Measurements from ENCODE around the gene DRD3.
A peak's percentile ranks its signal among the peaks of the same experiment; 100 is the strongest.

DRD3 gene

GRCh38 chr3:114178770-114179368 is at the start of gene DRD3:
Gene DRD3, minus strand, starts transcription at chr3:114179052. Its CDS starts 7,060 bp downstream, at chr3:114171992.
- peak; percentile 26 for DNase-seq

DNA sequence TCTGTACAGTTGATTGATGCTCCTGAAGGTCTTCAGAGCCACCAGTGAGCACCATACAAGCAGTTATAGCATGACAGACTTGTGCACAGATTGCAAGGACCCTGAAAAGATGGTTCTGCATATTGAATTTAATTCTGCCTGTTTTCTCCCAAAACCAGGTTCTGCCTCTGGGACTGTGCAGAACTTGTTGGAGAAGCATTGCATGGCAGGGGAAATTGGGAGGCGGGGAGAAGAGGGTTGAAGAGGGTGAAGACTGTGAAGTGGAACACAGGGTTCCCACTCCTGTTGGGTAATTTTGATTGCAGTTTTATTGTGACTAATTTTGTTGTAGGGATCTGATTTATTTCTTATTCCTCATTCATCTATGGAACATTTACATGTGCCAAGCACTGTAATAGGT is 48.2 kb upstream of the DRD3 start:
- DNase-seq: no peak

DNA sequence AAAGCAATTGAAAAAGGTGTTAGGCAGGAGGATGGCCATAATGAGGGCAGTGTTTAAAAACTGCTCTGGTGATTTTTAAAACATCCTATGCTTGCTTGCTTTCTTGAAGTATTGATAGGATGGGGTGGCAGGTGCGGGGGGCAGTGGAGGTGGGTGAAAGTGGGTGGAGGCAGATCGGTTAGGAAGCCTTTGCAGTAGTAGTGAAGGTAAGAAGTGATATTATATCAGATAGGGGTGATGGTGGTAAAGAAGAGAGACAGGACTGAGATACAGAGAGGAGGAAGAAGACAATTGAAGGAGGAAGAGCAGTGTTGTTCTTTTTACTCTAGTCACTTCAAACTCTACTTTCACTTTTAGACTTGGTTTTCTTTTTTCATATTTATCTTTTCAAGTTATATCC is 47.5 kb upstream of the DRD3 start:
- DNase-seq: no peak

- DNase-seq: no peak
Observed at GRCh38 chr3:114223143-114223542, 44.3 kb upstream of the DRD3 start.

DNA sequence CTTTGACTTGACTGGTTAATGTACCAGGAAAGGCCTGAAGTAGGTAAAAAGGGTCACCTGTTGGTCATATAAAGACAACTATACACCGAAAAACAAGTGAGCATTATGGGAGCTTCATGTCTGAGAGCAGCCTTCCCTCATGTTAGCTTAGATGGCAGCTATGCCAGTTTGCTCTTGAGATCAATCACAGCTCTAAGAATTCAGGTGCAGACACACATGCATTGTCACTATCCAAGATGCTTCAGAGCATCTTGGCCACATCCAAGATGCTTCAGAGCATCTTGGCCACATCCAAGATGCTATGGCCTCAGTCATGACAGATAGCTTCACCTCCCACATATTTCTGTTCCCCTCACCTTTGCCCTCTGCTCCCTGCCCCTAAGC is 43.0 kb upstream of the DRD3 start:
- DNase-seq: no peak

DNA sequence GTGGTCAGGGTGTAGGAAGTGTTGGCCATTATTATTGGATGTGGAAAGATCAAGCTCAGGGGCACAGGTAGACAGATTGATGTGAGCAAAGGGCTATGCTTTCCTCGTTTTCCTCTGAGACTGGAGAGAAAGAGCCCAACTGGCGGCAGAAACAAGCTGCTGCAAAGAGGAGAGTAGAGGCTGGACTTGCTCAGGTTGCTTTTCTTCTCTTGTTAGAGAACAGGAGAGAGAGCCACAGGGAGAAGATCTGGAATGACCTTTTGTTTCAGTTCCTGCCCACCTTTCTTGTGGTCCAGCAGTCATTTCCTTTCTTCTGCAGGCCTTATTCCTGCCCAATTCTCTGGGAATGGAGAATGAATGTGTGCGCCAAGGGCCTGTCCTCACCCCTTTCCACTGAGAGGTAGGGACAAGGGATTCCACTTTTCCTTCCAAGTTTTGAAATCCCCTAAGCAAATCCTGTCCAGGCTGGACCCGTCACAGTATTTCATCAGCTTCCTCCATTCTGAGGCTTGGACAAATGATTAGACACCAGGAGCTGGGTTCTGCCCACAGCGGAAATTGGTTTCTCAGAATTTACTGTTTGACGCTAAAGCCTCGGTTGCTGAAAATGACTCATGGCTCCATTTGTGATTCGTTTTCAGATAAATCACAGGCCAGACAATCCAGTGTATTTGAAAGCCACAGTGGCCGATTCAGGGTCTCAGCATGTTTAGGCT is 42.5 kb upstream of the DRD3 start:
- no peak for DNase-seq

GRCh38 chr3:114219741-114220140 is 40.9 kb upstream of the DRD3 start:
- DNase-seq: no peak

DNA sequence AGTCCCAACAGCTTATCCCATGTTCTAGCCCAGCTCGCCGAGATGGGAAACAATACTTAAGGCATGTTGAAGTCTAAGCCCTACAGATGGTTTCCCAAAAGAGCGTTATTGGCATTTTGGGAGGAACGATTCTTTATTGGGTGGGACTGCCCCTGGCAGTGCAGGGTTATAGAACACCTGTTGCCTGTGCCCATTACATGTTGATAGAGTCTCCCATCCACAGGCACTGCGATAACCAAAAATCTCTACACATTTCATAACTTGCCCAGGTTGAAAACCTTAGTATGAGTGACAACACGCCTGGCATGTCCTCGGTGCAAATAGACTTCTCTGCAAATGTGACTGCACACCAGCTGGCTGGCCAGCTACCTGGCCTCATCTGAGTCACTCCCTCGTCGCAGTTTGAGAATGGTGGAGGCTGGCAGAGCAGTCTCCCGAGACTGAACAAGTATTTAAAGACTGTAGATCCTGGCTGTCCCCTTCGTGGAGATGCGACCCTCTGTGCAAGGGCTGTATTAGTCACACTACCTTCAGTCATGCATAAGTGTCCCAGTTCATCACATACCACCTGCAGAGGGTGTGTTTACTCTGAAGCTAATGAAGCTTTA is 39.8 kb upstream of the DRD3 start:
- no peak for DNase-seq

GRCh38 chr3:114218006-114218405 is 39.2 kb upstream of the DRD3 start:
- no peak for DNase-seq

GRCh38 chr3:114217266-114217665 is 38.4 kb upstream of the DRD3 start:
- no peak for DNase-seq

DNA sequence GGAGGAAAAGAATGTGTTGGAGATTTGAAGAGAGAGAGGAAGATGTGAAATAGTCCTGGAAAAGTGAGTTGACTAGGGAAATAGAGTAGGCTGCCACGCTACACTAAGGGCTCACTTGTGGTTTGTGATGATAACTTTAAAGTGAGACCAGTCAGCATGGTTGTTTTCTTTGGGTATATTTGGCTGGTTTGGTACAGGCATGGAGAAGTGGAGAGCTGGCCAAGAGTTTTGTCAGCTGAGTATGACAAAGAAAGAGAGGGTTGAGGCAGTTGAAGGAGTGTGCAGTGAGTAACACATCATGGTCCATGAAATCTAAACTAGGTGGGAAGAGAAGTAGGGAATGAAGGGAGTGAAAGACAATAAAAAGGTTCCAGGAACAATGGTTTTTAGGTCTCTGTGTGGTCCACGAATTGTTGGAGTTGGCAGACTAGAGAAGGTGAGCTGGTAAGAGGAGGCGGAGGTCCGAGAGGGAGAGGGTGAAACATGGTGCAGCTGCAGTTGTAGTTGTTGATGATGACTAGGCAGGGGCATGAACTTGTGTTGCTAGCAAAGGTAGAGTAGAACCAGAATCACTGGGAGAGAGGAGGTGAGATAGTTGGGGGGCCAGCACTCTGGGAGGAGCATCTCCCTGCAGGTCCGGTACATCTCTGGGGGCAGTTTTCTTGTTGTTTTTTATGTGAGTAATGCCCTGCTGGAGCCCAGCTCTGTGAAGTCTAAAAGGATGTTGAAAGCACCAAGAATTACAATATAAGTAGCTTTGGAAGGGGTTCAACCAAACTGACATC is 37.5 kb upstream of the DRD3 start:
- no peak for DNase-seq

DNA sequence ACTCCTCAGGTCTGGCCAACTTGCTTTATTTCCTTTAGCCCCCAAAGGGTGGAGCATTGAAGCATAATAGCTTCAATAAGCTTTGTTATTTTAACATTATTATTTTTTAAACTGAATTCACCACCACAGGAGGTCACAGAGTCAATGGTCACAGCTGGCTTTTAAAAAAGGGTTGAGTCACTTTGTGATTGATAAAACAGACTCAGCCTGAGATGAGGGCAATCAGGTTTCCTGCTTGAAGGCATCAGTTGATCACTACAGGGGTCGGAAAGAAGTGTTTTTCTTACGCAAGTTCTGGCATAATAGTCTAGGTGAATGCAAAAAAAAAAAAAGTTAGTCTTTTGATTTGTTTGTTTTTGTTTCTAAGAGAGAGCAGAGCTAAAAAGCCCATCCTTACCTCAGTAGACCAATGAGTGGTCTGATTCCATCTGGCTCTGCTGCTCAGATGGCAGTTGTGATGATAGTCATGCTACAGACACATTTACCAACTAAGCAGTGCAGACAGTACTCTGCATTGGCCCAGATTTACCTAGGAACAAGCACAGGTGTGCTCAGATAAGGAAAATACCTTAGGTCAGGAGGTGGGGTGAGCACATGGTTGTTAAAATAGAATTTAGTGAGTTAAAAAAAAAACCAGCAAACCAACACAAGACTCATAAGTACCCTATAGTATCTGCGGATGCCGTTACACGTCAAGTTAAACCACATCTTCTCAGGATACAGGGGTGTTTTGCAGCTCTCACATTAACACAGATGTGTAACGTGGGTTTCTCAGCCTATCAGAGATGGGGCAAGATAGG is 35.9 kb upstream of the DRD3 start:
- no peak for DNase-seq

DNA sequence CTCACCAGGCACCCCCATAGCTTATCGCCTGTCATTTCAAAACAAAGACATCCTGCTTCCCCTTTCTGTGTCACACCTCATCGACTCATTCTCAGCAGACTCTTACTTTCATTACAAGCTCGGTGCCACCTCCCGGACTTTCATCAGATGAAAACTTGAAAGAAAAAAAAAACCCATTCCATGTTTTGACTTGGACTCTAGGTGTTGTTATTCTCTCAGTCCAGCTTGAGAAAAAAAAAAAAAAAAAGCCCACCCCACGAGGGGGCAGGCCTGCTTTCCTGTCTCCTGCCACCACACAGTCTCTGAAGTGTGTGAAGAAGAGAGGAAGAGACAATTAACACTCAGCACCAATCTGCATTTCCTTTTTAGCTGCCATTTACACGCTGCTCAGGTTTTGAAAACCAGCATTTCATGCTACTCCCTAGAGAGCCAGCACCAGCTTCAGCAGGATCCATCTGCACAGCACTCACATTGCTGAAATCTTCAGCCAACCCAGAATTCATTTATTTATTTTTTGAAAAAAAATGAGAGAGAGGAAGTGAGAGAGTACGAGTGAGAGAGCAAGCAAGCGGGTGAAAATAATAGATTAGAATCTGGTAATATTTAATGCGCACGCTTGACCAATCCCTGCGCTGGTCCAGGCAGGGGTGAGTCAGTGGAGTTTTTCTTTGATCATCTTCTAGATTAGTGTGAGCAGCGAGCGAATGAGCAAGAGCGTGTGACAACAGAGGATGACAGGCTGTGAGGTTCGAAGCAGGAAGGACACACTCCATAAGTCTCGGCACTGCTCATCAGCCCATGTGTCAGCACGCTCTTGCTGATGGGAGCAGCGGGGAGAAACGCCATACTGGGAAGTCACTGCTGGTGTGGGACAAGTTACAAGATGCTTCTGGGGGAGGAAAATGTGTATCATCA is 35.0 kb upstream of the DRD3 start:
- DNase-seq: peak; percentile 77

- no peak for DNase-seq
Observed at GRCh38 chr3:114213292-114213626, 34.4 kb upstream of the DRD3 start.

DNA sequence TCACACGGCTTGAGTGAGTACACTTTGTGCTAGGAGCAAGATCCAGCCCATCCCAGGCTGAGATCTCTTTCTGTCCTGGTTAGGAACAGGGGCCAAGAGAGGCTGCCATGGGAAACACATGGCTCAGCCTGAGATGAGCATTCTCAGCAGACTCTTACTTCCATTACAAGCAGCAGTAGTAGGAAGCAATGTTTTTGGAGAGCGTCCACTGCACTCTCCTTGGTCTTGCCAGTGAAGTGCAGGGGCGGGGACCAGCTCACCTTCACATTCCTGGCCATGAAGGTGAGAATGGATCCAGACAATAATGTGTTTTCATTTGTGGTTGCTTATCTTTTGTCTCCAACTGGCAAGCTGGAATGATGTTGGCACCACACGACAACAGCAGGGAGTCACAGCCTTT is 33.8 kb upstream of the DRD3 start:
- DNase-seq: no peak

GRCh38 chr3:114207768-114208167 is 28.9 kb upstream of the DRD3 start:
- DNase-seq: no peak

GRCh38 chr3:114206342-114206741 is 27.5 kb upstream of the DRD3 start:
- DNase-seq: no peak

DNA sequence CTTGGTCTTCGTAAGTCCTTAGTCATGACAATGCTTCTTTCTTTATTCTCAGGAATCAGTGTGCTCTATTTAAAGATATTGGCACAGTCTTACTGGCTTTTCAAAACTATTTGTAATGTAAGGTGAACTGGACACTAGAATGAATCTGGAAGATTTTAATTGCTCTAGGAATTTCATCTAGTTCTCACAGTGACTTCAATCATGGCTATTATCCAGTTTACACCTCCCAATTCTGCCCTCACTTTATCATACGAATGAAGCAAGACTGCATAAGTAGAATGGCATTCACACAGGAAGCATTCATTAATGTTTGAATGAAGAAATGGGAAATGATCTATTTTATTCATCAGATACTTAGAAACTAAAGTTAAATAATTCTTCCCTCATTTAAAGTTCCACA is 26.7 kb upstream of the DRD3 start:
- DNase-seq: no peak

GRCh38 chr3:114194750-114195149 is 15.9 kb upstream of the DRD3 start:
- no peak for DNase-seq

- no peak for DNase-seq
Observed at GRCh38 chr3:114192136-114192535, 13.3 kb upstream of the DRD3 start.

GRCh38 chr3:114186501-114186900 is 7.6 kb upstream of the DRD3 start:
- no peak for DNase-seq

- DNase-seq: no peak
Observed at GRCh38 chr3:114179575-114179974, 723 bp upstream of the DRD3 start.
